Left renal pelvis (tissue), 4 donors: ENCODE results near the gene ZNF628. TPM values are rescaled to one million over a fixed set of nuclear protein-coding genes. Genes with fewer than 3 reads are reported as not detected.

ENCODE experiments used
- DNase-seq, 4 donors: peaks; one replicate each; pipeline ENCODE4 v3.0.0-alpha.2; 2013; ENCODE audit warnings: low read depth in 4 of 4, low spot score in 3 of 4
- polyA plus RNA-seq, 4 donors: library from polyadenylated mRNA; unstranded; fragments of 120-200 nt; gene quantifications; one replicate each; pipeline ENCODE4 v1.2.1, GENCODE V29; 2013; ENCODE audit not compliant: insufficient read length in 4 of 4

The ZNF628 gene
- polyA plus RNA-seq, 4 donors: 2.1 to 5.3 (median 3.2) TPM

DNA sequence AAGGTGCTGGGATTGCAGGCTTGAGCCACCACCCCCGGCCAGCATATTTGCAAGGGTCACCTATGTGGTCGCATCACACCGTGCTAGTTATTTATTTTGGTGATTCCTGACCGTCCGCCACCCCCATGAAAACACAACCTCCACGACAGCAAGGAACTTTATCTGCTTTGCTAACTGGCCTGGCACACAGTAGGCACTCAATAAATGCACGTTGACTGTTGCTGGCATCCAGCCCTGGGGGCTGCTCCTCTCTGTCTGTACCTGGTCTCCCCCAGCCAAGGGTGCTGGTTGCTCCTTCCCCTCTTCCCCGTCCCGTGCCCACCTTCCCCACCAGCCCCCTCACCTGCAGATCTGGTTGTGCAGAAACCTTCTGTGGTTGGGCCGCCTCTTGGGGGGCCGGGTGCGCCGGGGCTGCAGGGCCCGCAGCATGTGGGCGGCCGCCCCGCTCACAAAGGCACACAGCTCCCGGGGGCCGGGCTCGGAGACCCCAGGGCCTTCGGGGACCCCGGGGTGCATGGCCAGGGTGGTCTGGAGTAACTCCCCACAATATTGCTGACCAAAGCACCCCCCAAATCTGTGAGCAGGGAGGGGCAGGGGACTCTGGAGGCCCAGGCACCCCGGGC, 12.3 kb upstream of the ZNF628 start:
- DNase-seq: no peak

DNA sequence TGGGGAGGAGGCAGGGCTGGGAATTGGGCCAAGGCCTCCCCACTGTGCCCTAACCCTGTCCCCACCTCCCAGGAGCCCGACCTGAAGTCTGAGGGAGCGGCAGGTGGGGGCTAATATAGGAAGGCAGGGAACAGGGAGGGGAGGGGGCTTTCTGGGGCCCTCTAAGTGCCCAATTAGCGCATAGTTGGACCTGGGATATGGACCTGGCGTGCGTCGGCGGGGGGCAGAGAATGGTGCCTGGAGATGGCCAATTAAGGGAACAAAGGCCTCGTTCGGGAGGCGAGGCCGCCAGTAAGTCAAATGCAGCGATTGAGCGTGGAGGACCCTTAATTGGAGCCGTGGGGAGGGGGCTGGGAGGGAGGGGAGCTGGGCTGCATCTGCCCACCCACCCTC, 11.8 kb upstream of the ZNF628 start, which contains the start of gene C19orf85:
C19orf85 (minus strand) TSS at position 90 of the 393 bp plus-strand sequence. CDS start 197 bp downstream, outside the sequence.
- no peak for DNase-seq

DNA sequence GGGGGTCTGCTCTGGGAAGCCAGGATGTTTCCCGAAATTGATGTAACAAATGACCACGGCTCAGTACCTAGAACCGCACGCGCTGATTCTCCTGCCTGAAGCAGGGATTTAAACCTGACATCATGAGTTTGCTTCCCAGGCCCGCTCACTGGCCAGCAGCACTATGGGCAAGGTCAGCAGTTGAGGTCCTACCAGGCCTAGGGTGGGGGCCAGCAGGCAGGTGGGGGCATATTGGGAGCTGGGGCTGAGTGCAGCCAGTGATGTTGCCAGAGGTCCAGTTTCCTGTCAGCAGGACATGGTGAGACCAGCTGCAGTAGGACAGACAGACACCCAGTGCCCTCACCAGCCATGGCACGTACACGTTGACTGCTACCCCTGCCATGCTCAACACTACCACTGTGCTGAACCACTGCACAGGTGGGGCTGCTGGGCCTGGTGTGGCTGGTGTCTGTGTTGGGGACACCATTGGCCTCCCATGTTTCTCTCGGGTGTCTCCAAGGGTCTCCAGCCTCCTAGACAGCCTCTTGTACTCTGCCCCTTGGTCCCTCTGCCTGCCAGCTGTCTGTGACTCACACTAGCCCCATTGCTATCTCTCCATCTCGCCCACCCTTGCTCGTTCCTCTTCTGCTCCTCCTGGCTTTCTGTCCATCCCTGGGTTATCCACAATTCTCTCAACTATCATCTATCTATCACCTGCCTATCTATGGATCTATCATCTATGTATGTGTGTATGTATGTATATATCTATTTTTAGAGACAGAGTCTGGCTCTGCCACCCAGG, 10.8 kb upstream of the ZNF628 start:
- no peak for DNase-seq

DNA sequence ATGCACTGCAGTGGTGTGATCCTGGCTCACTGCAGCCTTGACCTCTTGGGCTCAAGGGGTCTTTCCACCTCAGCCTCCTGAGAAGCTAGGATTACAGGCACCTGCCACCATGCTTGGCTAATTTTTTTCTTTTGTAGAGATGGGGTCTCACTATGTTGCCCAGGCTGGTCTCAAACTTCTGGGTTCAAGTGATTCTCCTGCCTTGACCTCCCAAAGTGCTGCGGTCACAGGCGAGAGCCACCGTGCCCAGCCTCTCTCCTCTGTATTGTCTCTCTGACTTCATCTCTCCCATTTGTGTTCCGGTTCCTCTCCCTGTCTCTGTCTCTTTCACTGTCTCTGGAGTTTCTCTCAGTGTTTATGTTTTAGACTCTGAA, 10.2 kb upstream of the ZNF628 start:
- no peak for DNase-seq

DNA sequence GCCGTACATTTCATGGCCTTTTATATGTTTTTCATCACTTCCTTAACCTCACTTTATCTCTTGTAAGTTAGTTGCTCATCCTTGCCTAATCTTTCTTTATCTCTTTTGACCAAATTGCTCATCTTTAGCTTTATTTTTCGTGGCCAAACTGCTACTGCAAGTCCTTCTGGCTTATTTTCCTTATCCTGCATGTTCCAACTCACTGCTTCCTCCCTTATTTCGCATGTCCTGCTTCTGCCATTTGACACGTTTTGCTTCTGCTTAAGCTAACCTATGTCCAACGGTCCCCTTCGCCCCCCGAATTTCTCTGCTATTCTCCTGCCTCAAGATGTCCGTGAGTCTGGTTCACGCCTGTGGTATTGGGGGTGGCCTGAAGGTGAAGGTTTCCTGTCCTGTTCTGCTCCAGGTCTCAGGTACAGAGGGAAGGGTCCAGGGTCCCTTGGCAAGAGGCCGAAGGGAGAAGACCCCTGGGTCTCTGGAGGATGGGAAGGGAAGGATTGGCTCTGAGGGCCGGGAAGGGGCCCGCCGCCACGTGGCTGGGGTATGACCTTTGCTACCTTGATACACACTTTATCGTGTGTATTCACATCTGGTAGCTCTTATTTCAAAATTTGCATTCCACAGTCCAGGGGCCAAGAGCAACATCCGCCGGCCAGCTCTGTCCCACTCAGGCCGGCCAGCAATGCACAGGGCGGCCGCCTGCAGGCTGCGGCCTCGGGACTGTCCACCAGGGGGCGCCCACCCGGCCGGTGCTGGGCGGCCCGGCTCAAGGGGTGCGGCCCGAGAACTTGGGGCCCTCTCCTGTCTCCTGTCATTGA, 9.0 kb upstream of the ZNF628 start:
- no peak for DNase-seq

DNA sequence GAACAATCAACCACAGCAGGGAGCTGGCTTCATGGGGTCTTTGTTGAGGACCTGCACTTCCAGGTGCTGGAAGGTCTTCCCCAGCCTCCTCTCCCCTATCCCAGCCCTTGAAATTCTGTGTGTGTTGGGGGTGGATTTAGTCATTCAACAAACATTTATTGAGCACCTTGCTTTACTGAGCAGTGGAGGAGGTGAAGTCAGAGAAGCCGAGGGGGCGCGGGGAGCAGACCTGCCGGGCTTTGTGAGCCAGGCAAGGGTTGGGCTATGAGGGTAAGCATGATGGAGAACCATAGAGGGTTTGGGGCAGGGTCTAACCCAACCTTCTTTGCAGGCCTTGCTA, 8.4 kb upstream of the ZNF628 start:
- DNase-seq: no peak

DNA sequence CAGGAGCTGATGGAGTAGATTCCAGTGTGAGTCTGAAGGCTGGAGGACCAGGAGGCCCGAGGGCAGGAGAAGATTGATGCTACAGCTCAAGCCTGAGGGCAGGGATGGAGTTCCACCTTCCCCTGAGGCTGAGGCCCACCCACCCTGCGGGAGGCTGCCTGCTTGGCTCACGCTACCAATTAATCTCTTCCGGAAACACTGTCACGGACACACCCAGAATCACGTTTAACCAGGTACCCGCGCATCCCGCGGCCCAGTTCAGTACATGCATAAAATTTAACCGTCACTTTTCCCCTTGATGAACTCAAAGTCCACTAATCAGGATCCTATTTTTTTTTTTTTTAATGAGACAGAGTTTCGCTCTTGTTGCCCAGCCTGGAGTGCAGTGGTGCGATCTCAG, 5.2 kb upstream of the ZNF628 start:
- no peak for DNase-seq

DNA sequence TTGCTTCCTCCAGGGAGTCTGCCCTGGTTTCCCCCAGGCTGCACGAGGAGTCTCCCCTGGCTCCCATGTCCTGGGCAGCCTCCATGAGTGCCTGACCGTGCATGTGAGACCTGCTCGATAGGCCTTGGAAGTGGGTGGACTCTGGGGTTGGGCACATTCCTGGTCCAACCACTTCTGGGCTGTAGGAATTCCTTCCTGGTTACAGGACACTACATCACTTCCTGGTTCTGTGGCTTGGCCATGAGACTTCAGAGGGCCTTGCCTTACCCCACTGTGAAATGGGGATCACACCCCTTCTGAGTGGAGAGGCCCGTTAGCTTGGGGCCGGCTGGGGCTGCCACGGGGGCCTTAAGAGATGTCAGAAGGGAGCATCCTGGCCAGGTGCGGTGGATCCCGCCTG, 4.0 kb upstream of the ZNF628 start:
- no peak for DNase-seq

DNA sequence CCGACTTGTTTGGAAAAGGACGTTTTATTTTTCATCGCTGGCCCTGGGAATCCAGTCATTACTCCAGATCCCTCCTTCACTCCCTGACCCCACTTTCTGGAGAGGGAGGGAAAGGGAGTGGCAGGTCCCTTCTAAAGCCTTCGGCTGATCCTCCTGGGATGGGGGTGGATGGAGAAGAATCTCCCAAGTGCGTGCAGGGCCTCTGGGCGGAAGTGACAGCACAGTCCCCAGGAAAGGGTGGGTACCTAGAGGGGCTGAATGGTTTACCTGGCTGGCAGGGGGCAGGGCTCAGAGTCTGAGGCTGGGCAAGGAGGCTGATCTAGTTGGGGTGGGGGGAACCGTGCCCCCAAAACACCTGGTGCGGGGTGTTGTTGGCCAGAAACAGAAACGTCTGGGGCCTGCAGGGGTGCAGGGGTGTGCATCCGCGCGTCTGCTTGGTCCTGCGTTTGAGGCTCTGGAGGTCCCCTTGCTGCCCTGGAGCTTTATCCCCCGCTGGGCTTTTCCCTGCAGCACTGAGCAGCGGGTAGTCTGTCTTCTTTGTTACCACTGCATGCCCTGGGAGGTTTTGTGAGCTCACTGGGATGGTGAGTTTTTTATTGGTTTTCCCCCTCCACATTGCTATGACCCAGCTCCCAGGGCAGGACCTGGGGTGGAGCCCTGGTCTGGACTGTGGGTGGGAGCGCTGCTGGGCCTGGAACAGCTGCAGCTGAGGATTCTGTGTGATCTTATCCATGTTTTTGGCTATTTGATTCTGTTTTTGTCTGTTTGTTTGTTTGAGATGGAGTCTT, 3.0 kb upstream of the ZNF628 start:
- no peak for DNase-seq

DNA sequence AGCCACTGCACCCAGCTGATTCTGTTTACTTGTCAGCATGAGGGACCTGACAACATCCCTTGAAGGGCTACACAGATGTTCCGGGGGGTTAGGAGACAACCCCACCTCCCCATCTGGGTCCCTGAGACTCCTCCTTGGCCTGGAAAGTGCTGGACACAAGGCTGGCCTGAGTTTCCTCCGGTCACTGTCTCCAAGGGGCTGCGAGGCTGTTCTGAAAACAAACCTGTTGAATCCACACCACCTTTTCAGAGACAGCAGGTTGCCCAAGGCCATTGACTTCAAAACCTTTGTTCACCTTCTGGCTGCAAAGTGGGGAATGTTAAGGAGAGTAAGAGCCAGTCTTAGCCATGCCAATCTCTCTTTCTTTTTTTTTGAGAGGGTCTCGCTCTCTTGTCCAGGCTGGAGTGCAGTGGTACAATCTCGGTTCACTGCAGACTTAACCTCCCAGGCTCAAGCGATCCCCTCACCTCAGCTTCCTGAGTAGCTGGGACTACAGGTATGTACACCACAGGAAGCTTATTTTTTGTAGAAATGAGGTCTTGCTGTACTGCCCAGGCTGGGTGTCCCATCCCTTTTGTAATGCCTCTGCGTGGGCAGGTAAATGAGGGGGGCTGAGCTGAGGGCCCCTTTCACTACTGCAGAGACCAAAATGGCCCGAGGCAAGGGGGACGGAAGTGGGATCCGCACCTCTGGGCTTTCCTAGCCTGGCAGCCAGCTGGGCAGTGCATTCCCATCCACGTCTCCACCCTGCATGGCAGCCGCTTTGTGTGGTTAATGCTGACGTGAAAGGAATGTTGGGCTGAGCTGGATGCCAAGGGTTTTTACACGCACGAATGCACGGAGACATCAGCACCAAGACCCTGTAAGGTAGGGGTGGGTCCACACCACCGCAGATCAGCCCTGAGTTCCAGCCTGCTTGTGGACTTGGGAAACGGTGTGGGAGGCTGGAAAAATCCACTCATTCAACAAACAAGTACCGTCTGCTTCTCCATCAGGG, 1.9 kb upstream of the ZNF628 start:
- DNase-seq: no peak

DNA sequence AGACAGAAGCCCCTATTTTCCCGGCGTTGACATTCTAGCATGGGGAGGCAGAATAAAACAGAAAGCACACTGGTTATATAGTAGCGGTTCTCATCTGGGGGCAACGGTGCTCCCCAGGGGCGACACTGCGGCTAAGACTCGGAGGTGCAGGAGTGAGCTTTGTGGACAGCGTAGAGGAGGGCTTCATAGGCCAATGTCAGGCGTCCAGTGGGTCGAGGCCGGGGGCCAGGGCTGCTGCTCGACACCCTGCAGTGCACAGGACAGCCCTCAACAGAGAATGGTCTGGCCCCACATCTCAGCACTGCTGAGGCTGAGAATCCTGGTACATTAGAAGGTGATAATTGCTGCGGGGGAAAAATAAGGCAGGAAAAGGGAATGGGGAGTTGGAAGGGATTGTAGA, 1.5 kb downstream of the ZNF628 start:
- DNase-seq: no peak

DNA sequence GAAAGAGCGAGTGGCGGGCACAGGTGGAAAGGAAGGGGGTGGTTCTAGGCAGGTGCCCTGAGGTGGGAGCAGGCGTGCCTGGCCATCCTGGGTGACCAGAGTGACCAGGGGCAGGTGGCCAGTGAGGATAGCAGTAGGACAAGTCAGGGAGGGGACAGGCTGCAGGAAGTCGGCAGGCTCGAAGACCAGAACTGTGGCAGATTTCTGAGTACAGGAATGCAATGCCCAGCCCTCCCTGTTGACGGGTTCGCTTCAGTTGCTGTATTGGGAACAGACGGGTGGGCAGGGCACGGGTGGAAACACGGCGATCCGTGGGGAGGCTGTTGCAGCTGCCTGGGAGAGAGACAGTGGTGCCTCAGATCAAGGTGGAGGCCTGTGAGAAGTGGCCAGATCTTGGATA, 1.9 kb downstream of the ZNF628 start:
- no peak for DNase-seq

DNA sequence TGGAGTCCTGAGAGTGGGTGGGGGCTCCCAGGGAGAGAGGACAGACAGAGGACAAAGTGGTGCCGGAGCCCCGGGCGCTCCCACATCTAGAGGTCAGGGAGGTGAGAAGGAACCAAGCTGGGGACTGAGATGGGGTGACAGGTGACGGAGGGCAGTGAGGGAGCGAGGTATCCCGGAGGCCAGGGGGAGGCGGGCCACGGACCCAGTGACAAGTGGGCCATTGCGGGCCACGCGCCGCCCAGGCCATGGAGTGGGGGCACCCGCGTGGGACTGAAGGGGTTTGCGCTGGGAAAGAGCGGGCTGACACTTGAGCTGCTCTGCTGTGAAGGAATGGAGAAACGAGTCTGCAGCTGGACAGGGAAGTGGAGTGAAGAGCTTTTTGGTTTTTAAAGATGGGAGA, 2.6 kb downstream of the ZNF628 start:
- DNase-seq: no peak

DNA sequence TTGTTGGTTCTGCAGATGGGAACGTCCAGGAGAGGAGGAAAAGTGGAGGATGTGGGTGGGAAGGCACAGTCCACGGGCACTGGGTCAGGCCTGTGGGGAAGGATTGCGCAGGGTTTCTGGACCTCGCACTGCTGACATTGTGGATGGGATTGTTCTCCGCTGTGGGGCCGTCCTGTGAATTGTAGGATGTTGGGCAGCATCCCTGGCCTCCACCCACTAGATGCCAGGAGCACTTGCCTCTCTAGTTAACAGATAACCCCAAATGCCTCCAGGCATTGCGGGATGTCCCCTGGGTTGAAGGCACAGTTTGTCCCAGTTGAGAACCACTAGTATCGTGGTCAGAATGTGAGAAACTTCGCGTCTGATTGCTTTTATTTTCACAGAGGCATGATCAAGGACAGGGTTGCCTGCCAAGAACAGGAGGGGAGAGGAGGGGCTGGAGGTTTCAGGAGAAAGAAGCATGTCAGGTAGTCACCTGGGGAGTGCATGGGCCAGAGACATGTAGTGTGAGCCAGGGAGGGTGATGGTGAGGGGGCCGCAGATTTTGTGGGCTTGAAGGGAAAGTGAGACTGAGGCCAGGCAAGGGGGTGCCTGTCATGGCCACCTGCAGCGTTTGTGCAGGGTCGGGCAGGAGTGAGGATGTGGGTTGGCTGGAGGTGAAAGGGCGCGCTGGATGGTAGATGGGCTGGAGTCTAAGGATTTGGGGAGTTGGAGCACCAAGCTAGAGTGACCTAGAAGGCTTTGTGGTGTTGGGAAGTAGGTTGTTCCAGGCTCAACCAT, 3.2 kb downstream of the ZNF628 start:
- DNase-seq: no peak

DNA sequence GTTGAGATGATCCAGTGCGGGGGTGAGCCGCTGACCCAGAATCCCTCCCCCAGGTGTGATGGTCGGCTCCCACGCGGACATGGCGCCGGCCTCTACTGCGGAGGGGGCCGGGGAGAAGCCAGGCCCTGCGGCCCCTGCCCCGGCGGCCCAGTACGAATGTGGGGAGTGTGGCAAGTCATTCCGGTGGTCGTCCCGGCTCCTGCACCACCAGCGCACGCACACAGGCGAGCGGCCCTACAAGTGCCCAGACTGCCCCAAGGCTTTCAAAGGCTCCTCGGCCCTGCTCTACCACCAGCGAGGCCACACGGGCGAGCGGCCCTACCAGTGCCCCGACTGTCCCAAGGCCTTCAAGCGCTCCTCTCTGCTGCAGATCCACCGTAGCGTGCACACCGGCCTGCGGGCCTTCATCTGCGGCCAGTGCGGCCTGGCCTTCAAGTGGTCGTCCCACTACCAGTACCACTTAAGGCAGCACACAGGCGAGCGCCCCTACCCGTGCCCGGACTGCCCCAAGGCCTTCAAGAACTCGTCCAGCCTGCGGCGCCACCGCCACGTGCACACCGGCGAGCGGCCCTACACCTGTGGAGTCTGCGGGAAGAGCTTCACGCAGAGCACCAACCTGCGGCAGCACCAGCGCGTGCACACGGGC, 4.9 kb downstream of the ZNF628 start:
- DNase-seq: no peak

DNA sequence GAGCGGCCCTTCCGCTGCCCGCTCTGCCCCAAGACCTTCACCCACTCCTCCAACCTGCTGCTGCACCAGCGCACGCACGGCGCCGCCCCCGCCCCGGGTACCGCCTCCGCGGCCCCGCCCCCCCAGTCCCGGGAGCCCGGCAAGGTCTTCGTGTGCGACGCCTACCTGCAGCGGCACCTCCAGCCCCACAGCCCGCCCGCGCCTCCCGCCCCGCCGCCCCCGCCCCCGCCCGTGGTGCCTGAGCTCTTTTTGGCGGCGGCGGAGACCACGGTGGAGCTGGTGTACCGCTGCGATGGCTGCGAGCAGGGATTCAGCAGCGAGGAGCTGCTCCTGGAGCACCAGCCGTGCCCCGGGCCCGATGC, 5.4 kb downstream of the ZNF628 start:
- no peak for DNase-seq

DNA sequence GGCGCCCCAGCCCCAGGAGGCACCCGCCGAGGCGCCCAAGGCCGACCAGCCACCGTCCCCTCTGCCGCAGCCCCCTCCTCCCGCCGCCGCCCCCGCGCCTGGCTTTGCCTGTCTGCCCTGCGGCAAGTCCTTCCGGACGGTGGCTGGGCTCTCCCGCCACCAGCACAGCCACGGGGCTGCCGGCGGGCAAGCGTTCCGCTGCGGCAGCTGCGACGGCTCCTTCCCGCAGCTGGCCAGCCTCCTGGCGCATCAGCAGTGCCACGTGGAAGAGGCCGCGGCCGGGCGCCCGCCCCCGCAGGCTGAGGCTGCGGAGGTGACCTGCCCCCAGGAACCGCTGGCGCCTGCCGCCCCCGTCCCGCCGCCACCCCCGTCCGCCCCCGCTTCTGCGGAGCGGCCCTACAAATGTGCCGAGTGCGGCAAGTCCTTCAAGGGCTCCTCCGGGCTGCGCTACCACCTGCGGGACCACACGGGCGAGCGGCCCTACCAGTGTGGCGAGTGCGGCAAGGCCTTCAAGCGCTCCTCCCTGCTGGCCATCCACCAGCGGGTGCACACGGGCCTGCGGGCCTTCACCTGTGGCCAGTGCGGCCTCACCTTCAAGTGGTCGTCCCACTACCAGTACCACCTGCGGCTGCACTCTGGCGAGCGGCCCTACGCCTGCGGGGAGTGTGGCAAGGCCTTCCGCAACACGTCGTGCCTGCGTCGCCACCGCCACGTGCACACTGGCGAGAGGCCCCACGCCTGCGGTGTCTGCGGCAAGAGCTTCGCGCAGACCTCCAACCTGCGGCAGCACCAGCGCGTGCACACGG, 5.9 kb downstream of the ZNF628 start:
- no peak for DNase-seq
